ENCODE measurements around the gene DHX57. TPM values are rescaled to one million over a fixed set of nuclear protein-coding genes. Genes with fewer than 3 reads are reported as not detected.

DHX57 gene
- total RNA-seq, 1 donor from 2014 or later, result 18.6 TPM

- H3K36me3 ChIP-seq (ENCODE audit: insufficient read depth, low read length), result peaks cover 20% of the 10 kb centered on the region
- TF ChIP-seq, protein P1, sequence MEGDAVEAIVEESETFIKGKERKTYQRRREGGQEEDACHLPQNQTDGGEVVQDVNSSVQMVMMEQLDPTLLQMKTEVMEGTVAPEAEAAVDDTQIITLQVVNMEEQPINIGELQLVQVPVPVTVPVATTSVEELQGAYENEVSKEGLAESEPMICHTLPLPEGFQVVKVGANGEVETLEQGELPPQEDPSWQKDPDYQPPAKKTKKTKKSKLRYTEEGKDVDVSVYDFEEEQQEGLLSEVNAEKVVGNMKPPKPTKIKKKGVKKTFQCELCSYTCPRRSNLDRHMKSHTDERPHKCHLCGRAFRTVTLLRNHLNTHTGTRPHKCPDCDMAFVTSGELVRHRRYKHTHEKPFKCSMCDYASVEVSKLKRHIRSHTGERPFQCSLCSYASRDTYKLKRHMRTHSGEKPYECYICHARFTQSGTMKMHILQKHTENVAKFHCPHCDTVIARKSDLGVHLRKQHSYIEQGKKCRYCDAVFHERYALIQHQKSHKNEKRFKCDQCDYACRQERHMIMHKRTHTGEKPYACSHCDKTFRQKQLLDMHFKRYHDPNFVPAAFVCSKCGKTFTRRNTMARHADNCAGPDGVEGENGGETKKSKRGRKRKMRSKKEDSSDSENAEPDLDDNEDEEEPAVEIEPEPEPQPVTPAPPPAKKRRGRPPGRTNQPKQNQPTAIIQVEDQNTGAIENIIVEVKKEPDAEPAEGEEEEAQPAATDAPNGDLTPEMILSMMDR (IDR thresholded peaks at IDR 0.05; ENCODE audit: insufficient read depth, low read depth, low read length), result no peak
- no peak for TF ChIP-seq EZH2 (IDR thresholded peaks at IDR 0.05; ENCODE audit: insufficient read depth, low read length)
- no peak for DNase-seq (ENCODE audit: low read depth)
- Mint-ChIP-seq H3K27me3 (ENCODE audit: low read depth, unreplicated experiment) (no peaks in the 10 kb centered on the region), H3K36me3 (ENCODE audit: low read depth, unreplicated experiment) (peaks cover 17% of the 10 kb centered on the region), H3K9me3 (ENCODE audit: unreplicated experiment) (peaks cover 2% of the 10 kb centered on the region), H3K4me3 (ENCODE audit: unreplicated experiment) (no peak overlapping the region), H3K4me1 (ENCODE audit: low read depth, unreplicated experiment) (peaks cover 3% of the 10 kb centered on the region), H3K27ac (ENCODE audit: unreplicated experiment) (no peak overlapping the region)
- no peak overlapping the region for H3K9ac ChIP-seq (ENCODE audit: low read length)
- H3K9me3 ChIP-seq (ENCODE audit: insufficient read depth, low read depth, low read length), result no peaks in the 10 kb centered on the region
- peaks cover 8% of the 10 kb centered on the region for H3K4me1 ChIP-seq (ENCODE audit: insufficient read depth, low read length)
- no peak for FAIRE-seq
- no peaks in the 10 kb centered on the region for H3K27me3 ChIP-seq (ENCODE audit: insufficient read depth, low read length)
- H3K79me2 ChIP-seq (ENCODE audit: insufficient read depth, low read length), result no peaks in the 10 kb centered on the region
- H2AFZ ChIP-seq (ENCODE audit: low read depth, low read length), result no peak overlapping the region
- no peak overlapping the region for H3K4me3 ChIP-seq (ENCODE audit: insufficient read depth, low read depth, low read length)
- H3K4me2 ChIP-seq (ENCODE audit: low read length), result no peak overlapping the region
- H4K20me1 ChIP-seq (ENCODE audit: insufficient read depth, low read length), result no peaks in the 10 kb centered on the region
- no peak overlapping the region for H3K27ac ChIP-seq (ENCODE audit: low read depth, low read length)
Observed at GRCh38 chr2:38825956-38826355, 49.8 kb downstream of the DHX57 start.

DNA sequence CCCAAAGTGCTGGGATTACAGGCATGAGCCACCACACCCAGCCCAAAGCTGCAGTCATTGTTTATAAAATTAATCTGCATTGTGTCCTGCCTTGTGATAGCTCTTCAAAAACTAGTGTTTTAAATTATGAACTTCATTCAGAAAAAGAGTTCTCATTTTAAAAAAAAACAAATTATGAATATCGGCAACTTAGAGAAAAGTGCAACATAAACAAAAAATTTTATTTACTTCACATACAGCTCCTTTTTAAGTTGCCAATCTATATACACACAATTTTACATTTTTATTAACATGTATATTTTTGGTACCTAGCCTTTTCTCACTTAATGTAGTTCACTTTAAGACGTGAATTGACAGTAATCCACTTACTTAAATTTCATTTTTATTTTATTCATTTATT lies 50.8 kb downstream of the DHX57 start:
- H3K27me3 ChIP-seq (ENCODE audit: insufficient read depth, low read length), result no peaks in the 10 kb centered on the region
- no peak overlapping the region for H3K4me3 ChIP-seq (ENCODE audit: insufficient read depth, low read depth, low read length)
- H3K4me1 Mint-ChIP-seq (ENCODE audit: low read depth, unreplicated experiment), result peaks cover 3% of the 10 kb centered on the region
- H3K4me1 ChIP-seq (ENCODE audit: insufficient read depth, low read length), result peaks cover 8% of the 10 kb centered on the region
- peaks cover 18% of the 10 kb centered on the region for H3K36me3 ChIP-seq (ENCODE audit: insufficient read depth, low read length)
- no peak for FAIRE-seq
- H3K9ac ChIP-seq (ENCODE audit: low read length), result no peak overlapping the region
- no peak overlapping the region for H2AFZ ChIP-seq (ENCODE audit: low read depth, low read length)
- no peaks in the 10 kb centered on the region for H4K20me1 ChIP-seq (ENCODE audit: insufficient read depth, low read length)
- no peaks in the 10 kb centered on the region for H3K27me3 Mint-ChIP-seq (ENCODE audit: low read depth, unreplicated experiment)
- H3K9me3 Mint-ChIP-seq (ENCODE audit: unreplicated experiment), result peaks cover 2% of the 10 kb centered on the region
- no peaks in the 10 kb centered on the region for H3K79me2 ChIP-seq (ENCODE audit: insufficient read depth, low read length)
- H3K27ac Mint-ChIP-seq (ENCODE audit: unreplicated experiment), result no peak overlapping the region
- H3K4me2 ChIP-seq (ENCODE audit: low read length), result no peak overlapping the region
- H3K4me3 Mint-ChIP-seq (ENCODE audit: unreplicated experiment), result no peak overlapping the region
- no peaks in the 10 kb centered on the region for H3K9me3 ChIP-seq (ENCODE audit: insufficient read depth, low read depth, low read length)
- H3K27ac ChIP-seq (ENCODE audit: low read depth, low read length), result no peak overlapping the region
- H3K36me3 Mint-ChIP-seq (ENCODE audit: low read depth, unreplicated experiment), result peaks cover 17% of the 10 kb centered on the region
- DNase-seq (ENCODE audit: low read depth), result no peak
- TF ChIP-seq EZH2 (IDR thresholded peaks at IDR 0.05; ENCODE audit: insufficient read depth, low read length), result no peak
- TF ChIP-seq, protein P1 (IDR thresholded peaks at IDR 0.05; ENCODE audit: insufficient read depth, low read depth, low read length), result no peak

DNA sequence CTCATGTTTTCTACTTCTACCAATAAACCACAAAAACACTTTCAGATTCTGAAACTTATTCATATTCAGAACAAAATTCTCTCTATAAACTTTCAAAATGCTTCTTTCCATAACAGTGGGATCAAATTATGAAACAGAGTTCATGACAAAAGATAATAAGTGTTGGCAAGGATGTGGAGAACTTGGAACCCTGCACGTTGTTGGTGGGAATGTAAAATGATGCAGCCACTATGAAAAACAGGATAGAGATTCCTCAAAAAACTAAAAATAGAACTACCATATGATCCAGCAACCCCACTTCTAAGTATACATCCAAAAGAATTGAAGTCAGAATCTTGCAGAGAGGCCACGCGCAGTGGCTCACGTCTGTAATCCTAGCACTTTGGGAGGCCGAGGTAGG lies 52.3 kb downstream of the DHX57 start:
- Histone ChIP-seq H3K27me3 (ENCODE audit: insufficient read depth, low read length) (no peaks in the 10 kb centered on the region), H4K20me1 (ENCODE audit: insufficient read depth, low read length) (no peaks in the 10 kb centered on the region), H3K27ac (ENCODE audit: low read depth, low read length) (no peak overlapping the region), H3K4me1 (ENCODE audit: insufficient read depth, low read length) (peaks cover 8% of the 10 kb centered on the region), H3K4me2 (ENCODE audit: low read length) (no peak overlapping the region), H3K9me3 (ENCODE audit: insufficient read depth, low read depth, low read length) (no peaks in the 10 kb centered on the region), H3K4me3 (ENCODE audit: insufficient read depth, low read depth, low read length) (no peak overlapping the region), H3K9ac (ENCODE audit: low read length) (no peak overlapping the region), H3K36me3 (ENCODE audit: insufficient read depth, low read length) (peaks cover 22% of the 10 kb centered on the region), H3K79me2 (ENCODE audit: insufficient read depth, low read length) (no peaks in the 10 kb centered on the region), H2AFZ (ENCODE audit: low read depth, low read length) (no peak overlapping the region)
- FAIRE-seq, result no peak
- Mint-ChIP-seq H3K27ac (ENCODE audit: unreplicated experiment) (no peak overlapping the region), H3K27me3 (ENCODE audit: low read depth, unreplicated experiment) (no peaks in the 10 kb centered on the region), H3K36me3 (ENCODE audit: low read depth, unreplicated experiment) (peaks cover 17% of the 10 kb centered on the region), H3K9me3 (ENCODE audit: unreplicated experiment) (peaks cover 2% of the 10 kb centered on the region), H3K4me1 (ENCODE audit: low read depth, unreplicated experiment) (peaks cover 3% of the 10 kb centered on the region), H3K4me3 (ENCODE audit: unreplicated experiment) (no peak overlapping the region)
- TF ChIP-seq EZH2 (IDR thresholded peaks at IDR 0.05; ENCODE audit: insufficient read depth, low read length), result no peak
- TF ChIP-seq, protein P1 (IDR thresholded peaks at IDR 0.05; ENCODE audit: insufficient read depth, low read depth, low read length), result no peak
- no peak for DNase-seq (ENCODE audit: low read depth)

Measured in astrocyte (in vitro differentiated cells and primary cell).